Gastroesophageal sphincter (tissue), 4 donors: ENCODE data around the gene ST6GALNAC6. TPM values are rescaled to one million over a fixed set of nuclear protein-coding genes. Genes with fewer than 3 reads are reported as not detected.

Experiments
- ATAC-seq: fragments of 150-250 bp; one replicate; pipeline ENCODE4 v1.9.1; 2016; ENCODE audit warnings: mild to moderate bottlenecking, moderate library complexity
- H3K27ac ChIP-seq, 4 donors: fragments of 200-600 bp; sonication (generic) in 3 of 4; 1 replicate in 3 of 4; 2 replicates in 1 of 4; pipeline ENCODE4 v1.5.1; 2016 to 2019
- H3K27me3 ChIP-seq: fragments of 200-600 bp; sonication (generic); one replicate; pipeline ENCODE4 v1.5.1; 2019
- H3K36me3 ChIP-seq, 2 donors: fragments of 200-600 bp; sonication (generic); one replicate each; pipeline ENCODE4 v1.5.1; 2019; ENCODE audit warnings: control low read depth in 1 of 2
- H3K4me1 ChIP-seq, 3 donors: fragments of 200-600 bp; sonication (generic); 1 replicate in 2 of 3; 2 replicates in 1 of 3; pipeline ENCODE4 v1.5.1; 2016 to 2019; ENCODE audit warnings: control low read depth in 2 of 3
- H3K4me3 ChIP-seq, 2 donors: fragments of 200-600 bp; sonication (generic); one replicate each; pipeline ENCODE4 v1.5.1; 2019; ENCODE audit warnings: mild to moderate bottlenecking in 1 of 2, moderate library complexity in 1 of 2
- H3K9me3 ChIP-seq, 3 donors: fragments of 200-600 bp; sonication (generic); one replicate each; pipeline ENCODE4 v1.5.1; 2017 to 2019; ENCODE audit warnings: control low read depth in 2 of 3
- EP300 ChIP-seq: sonication (generic); formaldehyde crosslinking; IDR thresholded peaks from one replicate; pipeline ENCODE4 v1.6.1; 2017; ENCODE audit warnings: antibody characterized with exemption, mild to moderate bottlenecking
- POLR2A ChIP-seq, 2 donors: fragments of 450-650 bp; IDR thresholded peaks; one replicate each; pipeline ENCODE4 v1.6.1; 2017; ENCODE audit warnings: antibody characterized with exemption in 2 of 2, mild to moderate bottlenecking in 2 of 2, moderate library complexity in 1 of 2
- POLR2AphosphoS5 ChIP-seq: sonication (generic); formaldehyde crosslinking; IDR thresholded peaks from one replicate; pipeline ENCODE4 v1.6.1; 2017; ENCODE audit warnings: antibody characterized with exemption
- WGBS, 2 donors: methylation state at CpG; one replicate each; pipeline ENCODE4 v1.1.5; 2018; ENCODE audit warnings: low coverage in 1 of 2; 5-methylcytosine and 5-hydroxymethylcytosine counted together
- total RNA-seq, 4 donors: library from RNA; depleted of rRNA; stranded (reverse); fragments of >200 nt; gene quantifications; one replicate each; pipeline ENCODE4 v1.1.0, GENCODE V29; 2016
- TF ChIP-seq, protein P1 (sequence below), 4 experiments: fragments of 200-600 bp in 2 of 4; fragments of 450-650 bp in 2 of 4; sonication (generic) in 1 of 4; IDR thresholded peaks; one replicate each; pipeline ENCODE4 v1.5.1; 2017 to 2019; ENCODE audit warnings: antibody characterized with exemption in 4 of 4, mild to moderate bottlenecking in 2 of 4, moderate library complexity in 2 of 4

ST6GALNAC6 gene
- total RNA-seq, 4 donors from 2014 or later = 112 to 146 (median 132) TPM

DNA sequence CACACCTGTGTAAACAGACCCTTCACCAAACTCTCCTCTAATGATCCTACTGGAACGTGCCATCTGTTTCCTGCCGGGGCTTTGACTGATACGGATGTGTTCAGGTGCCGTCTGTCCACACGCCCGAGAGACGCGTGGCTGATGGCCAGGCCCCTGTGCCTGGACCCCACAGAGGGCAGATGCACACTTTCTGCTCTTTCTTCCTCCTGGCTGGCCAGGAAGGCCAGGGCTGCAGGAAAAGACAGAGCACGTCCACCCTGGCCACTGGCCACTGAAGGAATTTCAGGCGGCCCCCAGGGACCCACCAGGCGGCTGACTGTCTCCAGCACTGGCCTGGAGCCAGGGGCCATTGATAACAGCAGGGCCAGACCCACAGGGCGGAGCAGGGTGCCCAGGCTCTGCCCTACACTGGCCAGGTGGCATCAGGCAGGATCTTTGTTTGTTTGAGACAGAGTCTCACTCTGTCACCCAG, 41.3 kb downstream of the ST6GALNAC6 start:
- no peaks in the 10 kb centered on the region for H3K36me3 ChIP-seq
- H3K4me1 ChIP-seq = peaks cover 0 to 87% (median 24%) of the 10 kb centered on the region in 3 donors
- no peaks in the 10 kb centered on the region for H3K27me3 ChIP-seq
- TF ChIP-seq POLR2A (IDR thresholded peaks at IDR 0.05) = no peak
- TF ChIP-seq, protein P1, sequence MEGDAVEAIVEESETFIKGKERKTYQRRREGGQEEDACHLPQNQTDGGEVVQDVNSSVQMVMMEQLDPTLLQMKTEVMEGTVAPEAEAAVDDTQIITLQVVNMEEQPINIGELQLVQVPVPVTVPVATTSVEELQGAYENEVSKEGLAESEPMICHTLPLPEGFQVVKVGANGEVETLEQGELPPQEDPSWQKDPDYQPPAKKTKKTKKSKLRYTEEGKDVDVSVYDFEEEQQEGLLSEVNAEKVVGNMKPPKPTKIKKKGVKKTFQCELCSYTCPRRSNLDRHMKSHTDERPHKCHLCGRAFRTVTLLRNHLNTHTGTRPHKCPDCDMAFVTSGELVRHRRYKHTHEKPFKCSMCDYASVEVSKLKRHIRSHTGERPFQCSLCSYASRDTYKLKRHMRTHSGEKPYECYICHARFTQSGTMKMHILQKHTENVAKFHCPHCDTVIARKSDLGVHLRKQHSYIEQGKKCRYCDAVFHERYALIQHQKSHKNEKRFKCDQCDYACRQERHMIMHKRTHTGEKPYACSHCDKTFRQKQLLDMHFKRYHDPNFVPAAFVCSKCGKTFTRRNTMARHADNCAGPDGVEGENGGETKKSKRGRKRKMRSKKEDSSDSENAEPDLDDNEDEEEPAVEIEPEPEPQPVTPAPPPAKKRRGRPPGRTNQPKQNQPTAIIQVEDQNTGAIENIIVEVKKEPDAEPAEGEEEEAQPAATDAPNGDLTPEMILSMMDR (IDR thresholded peaks at IDR 0.05) = no peak
- TF ChIP-seq EP300 = no peak
- no peak for TF ChIP-seq POLR2AphosphoS5
- no peak overlapping the region for H3K4me3 ChIP-seq
- ATAC-seq = peak; percentile 17
- peak overlapping the region in 3 of 4 donors; percentile 7 to 54 (median 14) for H3K27ac ChIP-seq
- no peaks in the 10 kb centered on the region for H3K9me3 ChIP-seq
- WGBS, 2 donors = 50% methylated on average over 2 of the region's 12 CpGs

DNA sequence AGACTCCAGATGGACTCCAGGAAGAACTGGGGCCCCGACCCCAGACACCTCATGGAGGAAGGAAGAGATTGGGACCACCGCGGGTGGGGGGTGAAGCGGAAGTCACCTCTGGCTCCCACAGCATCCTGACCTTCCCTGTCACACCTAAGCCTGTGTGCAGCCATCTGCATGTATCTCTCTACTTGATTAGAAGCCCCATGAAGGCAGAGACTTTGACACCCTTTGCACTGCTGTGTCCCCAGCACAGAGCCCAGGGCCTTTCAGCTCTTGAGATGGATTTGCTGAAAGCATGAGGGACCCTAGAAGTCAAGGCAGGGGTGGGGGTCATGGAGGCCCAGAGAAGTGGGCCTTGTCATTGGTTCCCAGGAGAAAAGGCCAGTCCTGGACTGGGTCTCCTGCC, 42.1 kb downstream of the ST6GALNAC6 start:
- no peak overlapping the region for H3K4me3 ChIP-seq
- H3K36me3 ChIP-seq = no peaks in the 10 kb centered on the region
- peak overlapping the region in 1 of 4 donors; percentile 14 for H3K27ac ChIP-seq
- no peaks in the 10 kb centered on the region for H3K9me3 ChIP-seq
- peaks cover 0 to 87% (median 28%) of the 10 kb centered on the region in 3 donors for H3K4me1 ChIP-seq
- H3K27me3 ChIP-seq = no peaks in the 10 kb centered on the region
- no peak for ATAC-seq
- WGBS, 2 donors = no CpG with 5 or more reads among the region's 4 CpGs
- TF ChIP-seq POLR2AphosphoS5 = no peak
- no peak for TF ChIP-seq POLR2A (IDR thresholded peaks at IDR 0.05)
- TF ChIP-seq, protein P1 (IDR thresholded peaks at IDR 0.05) = no peak
- TF ChIP-seq EP300 = no peak

DNA sequence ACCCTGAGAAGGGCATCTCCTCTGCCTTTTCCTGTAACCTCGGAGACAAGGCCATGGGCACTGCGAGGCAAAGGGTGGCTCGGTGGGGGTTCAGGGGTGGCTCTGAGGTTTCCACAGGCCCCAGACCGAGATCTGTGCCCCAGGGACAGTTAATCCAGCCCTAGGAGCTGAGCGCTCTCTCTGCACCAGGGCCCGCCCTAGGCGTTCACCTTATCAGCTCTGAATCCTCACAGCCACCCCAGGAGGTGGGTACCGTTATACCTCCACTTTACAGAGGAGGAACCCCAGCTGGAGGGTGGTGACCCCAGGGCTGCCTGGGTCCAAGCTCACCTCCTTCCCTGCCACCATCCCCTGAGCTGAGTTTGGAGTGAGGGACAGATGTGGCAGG, 42.7 kb downstream of the ST6GALNAC6 start:
- WGBS, 2 donors = no CpG with 5 or more reads among the region's 8 CpGs
- H3K27ac ChIP-seq = peak overlapping the region in 1 of 4 donors; percentile 45
- ATAC-seq = no peak
- no peaks in the 10 kb centered on the region for H3K36me3 ChIP-seq
- TF ChIP-seq POLR2AphosphoS5 = no peak
- TF ChIP-seq, protein P1 (IDR thresholded peaks at IDR 0.05) = no peak
- no peak for TF ChIP-seq EP300
- TF ChIP-seq POLR2A (IDR thresholded peaks at IDR 0.05) = no peak
- no peaks in the 10 kb centered on the region for H3K27me3 ChIP-seq
- H3K4me1 ChIP-seq = peaks cover 0 to 87% (median 28%) of the 10 kb centered on the region in 3 donors
- no peak overlapping the region for H3K4me3 ChIP-seq
- no peaks in the 10 kb centered on the region for H3K9me3 ChIP-seq

DNA sequence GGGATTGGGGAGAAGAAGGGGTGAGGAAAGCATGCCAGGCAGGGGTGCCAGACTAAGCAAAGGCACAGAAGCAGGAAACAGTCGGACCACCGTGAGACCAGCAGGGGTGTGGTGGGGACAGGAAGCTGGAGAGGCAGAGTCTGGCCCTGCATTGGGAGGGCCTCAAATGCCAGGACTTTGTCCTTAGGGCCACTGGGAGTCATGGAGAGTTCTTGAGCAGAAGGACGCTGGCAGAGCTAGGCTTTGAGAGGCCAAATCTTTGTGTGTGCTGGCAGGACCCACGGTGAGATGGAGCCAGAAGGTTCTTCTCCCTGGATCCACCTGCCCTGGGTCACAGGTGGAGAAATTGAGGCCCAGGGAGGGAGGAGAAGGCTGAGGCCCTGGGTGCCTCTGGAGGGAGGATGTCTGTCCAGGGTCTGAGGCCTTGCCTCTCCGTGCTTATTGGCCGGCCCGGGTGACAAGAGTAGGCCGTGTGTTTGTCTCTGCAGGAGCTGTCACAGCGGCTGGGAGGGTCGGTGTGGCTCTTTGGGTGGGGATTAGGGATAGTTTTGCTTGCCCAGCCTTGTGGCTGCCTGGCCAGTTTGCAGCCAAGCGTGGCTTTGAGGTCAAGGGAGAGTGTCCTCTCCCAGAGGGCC, 43.2 kb downstream of the ST6GALNAC6 start:
- Histone ChIP-seq H3K9me3 (no peaks in the 10 kb centered on the region), H3K4me3 (no peak overlapping the region), H3K4me1 (peaks cover 0 to 84% (median 27%) of the 10 kb centered on the region in 3 donors), H3K27ac (peak overlapping the region in 3 of 4 donors; percentile 19 to 45 (median 23)), H3K36me3 (peaks cover 0 to 2% of the 10 kb centered on the region in 2 donors), H3K27me3 (no peaks in the 10 kb centered on the region)
- no peak for ATAC-seq
- 36 to 61% methylated on average over 2 of the region's 11 CpGs for WGBS, 2 donors
- no peak for TF ChIP-seq POLR2AphosphoS5
- TF ChIP-seq, protein P1 (IDR thresholded peaks at IDR 0.05) = no peak
- TF ChIP-seq EP300 = no peak
- no peak for TF ChIP-seq POLR2A (IDR thresholded peaks at IDR 0.05)

DNA sequence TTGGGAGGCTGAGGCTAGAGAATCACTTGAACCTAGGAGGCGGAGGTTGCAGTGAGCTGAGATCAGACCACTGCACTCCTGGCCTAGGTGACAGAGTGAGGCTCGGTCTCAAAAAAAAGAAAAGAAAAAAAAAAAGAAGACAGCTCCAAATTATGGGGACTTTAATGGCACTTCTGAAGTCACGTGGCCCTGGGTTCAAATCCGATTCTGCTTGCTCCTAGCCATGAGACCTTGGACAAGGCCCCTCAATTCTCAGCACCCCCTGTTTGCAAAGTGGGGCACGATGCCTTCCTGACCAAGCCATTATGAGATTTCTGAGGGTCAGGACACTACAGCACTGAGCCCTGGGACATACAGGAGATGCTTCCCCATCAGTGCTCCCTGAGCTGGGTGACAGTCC, 43.9 kb downstream of the ST6GALNAC6 start:
- Histone ChIP-seq H3K4me3 (no peak overlapping the region), H3K9me3 (no peaks in the 10 kb centered on the region), H3K36me3 (peaks cover 0 to 5% of the 10 kb centered on the region in 2 donors), H3K27ac (peak overlapping the region in 3 of 4 donors; percentile 19 to 86 (median 86)), H3K4me1 (peaks cover 0 to 77% (median 27%) of the 10 kb centered on the region in 3 donors), H3K27me3 (no peaks in the 10 kb centered on the region)
- ATAC-seq = no peak
- 96 to 100% methylated on average over 2 to 4 of the region's 5 CpGs for WGBS, 2 donors
- TF ChIP-seq, protein P1 (IDR thresholded peaks at IDR 0.05) = no peak
- TF ChIP-seq POLR2AphosphoS5 = no peak
- TF ChIP-seq EP300 = no peak
- TF ChIP-seq POLR2A (IDR thresholded peaks at IDR 0.05) = no peak
